PFSK-1 (cell line): Measurements from ENCODE around the gene PAPPA.

Experiments
- FOXP2 ChIP-seq: optimal IDR thresholded peaks from 2 replicates; pipeline ENCODE3; 2011; ENCODE audit warnings: borderline replicate concordance, control low read depth, inconsistent platforms; ENCODE audit not compliant: insufficient read depth; ENCODE audit errors: extremely low read length, extremely low read depth
- POLR2AphosphoS5 ChIP-seq: IDR thresholded peaks from 2 replicates; pipeline ENCODE4 v1.6.1; 2012; ENCODE audit warnings: low read depth, mild to moderate bottlenecking, control low read depth, low read length, moderate library complexity
- REST ChIP-seq, 2 experiments: IDR thresholded peaks; 2 replicates each; pipeline versions ENCODE4 v1.6.1 to v1.8.0; 2011 to 2012; ENCODE audit warnings: low read depth in 2 of 2, low read length in 2 of 2, control low read depth in 1 of 2, inconsistent platforms in 1 of 2, mild to moderate bottlenecking in 1 of 2, moderate library complexity in 1 of 2; ENCODE audit not compliant: insufficient read depth in 1 of 2
- SIN3A ChIP-seq: IDR thresholded peaks from 2 replicates; pipeline ENCODE4 v1.6.1; 2012; ENCODE audit warnings: mild to moderate bottlenecking, low read length, moderate library complexity, borderline replicate concordance; ENCODE audit not compliant: insufficient read depth
- TAF1 ChIP-seq: IDR thresholded peaks from 2 replicates; pipeline ENCODE4 v1.6.1; 2012; ENCODE audit warnings: low read length, control low read depth, borderline replicate concordance; ENCODE audit not compliant: insufficient read depth

The PAPPA gene

GRCh38 chr9:116368680-116369079 is 215.1 kb downstream of the PAPPA start:
- TF ChIP-seq REST (IDR thresholded peaks at IDR 0.05; ENCODE audit: insufficient read depth in 1 of 2, low read depth in 2 of 2, low read length in 2 of 2) (no peak), TAF1 (no peak), POLR2AphosphoS5 (no peak), FOXP2 (no peak), SIN3A (no peak)

GRCh38 chr9:116369706-116370105 is 216.1 kb downstream of the PAPPA start:
- TF ChIP-seq REST (IDR thresholded peaks at IDR 0.05; ENCODE audit: insufficient read depth in 1 of 2, low read depth in 2 of 2, low read length in 2 of 2) = no peak

- TF ChIP-seq FOXP2 = no peak
Measured at GRCh38 chr9:116370556-116370955, 217.0 kb downstream of the PAPPA start.

GRCh38 chr9:116372081-116372673 is 218.6 kb downstream of the PAPPA start:
- TF ChIP-seq SIN3A = no peak
- no peak for TF ChIP-seq TAF1
- TF ChIP-seq FOXP2 = no peak
- TF ChIP-seq POLR2AphosphoS5 = no peak
- no peak for TF ChIP-seq REST (IDR thresholded peaks at IDR 0.05; ENCODE audit: insufficient read depth in 1 of 2, low read depth in 2 of 2, low read length in 2 of 2)

- TF ChIP-seq FOXP2 = no peak
- TF ChIP-seq SIN3A = no peak
Measured at GRCh38 chr9:116372786-116373185, 219.2 kb downstream of the PAPPA start.

- TF ChIP-seq TAF1 (no peak), REST (IDR thresholded peaks at IDR 0.05; ENCODE audit: insufficient read depth in 1 of 2, low read depth in 2 of 2, low read length in 2 of 2) (no peak), SIN3A (no peak), POLR2AphosphoS5 (no peak), FOXP2 (no peak)
Measured at GRCh38 chr9:116377179-116377798, 223.7 kb downstream of the PAPPA start.
